SK-N-SH (cell line): ENCODE measurements around the gene CCRL2. TPM values are rescaled to one million over a fixed set of nuclear protein-coding genes. Genes with fewer than 3 reads are reported as not detected.

Experiments
- CTCF ChIA-PET: fragments of 300-600, 350-600 bp; formaldehyde crosslinking; extraction: SDS; loops from one replicate; lab custom pipeline; 2021; lab: Yijun Ruan, JAX
- POLR2A ChIA-PET: fragments of 350-600 bp; sonication (Branson Sonifier 250); formaldehyde crosslinking; extraction: SDS; loops from one replicate; lab custom pipeline; 2020; ENCODE audit warnings: antibody characterized with exemption, inconsistent platforms; lab: Yijun Ruan, JAX
- DNase-seq: peaks from one replicate; pipeline ENCODE4 v3.0.0; 2012
- H2AFZ ChIP-seq: fragments of 200-600 bp; sonication (generic); 2 replicates; pipeline ENCODE4 v1.8.1; 2016; ENCODE audit warnings: antibody characterized with exemption, mild to moderate bottlenecking, low read depth
- H3F3A ChIP-seq: fragments of 200-600 bp; sonication (generic); replicated peaks from 2 replicates; pipeline ENCODE3; 2016; ENCODE audit warnings: antibody characterized with exemption, mild to moderate bottlenecking; ENCODE audit not compliant: insufficient read depth
- H3K27ac ChIP-seq, 2 experiments: fragments of 200-500 bp in 1 of 2; fragments of 200-600 bp in 1 of 2; sonication (Bioruptor generic) in 1 of 2; sonication (generic), shearing (Covaris generic) in 1 of 2; 2 replicates each; pipeline versions ENCODE4 v1.5.1 to v1.6.1; 2014 to 2016; ENCODE audit warnings: low read depth in 2 of 2, inconsistent platforms in 1 of 2, low read length in 1 of 2, mild to moderate bottlenecking in 1 of 2, mixed read lengths in 1 of 2
- H3K27me3 ChIP-seq: fragments of 200-600 bp; sonication (generic), shearing (Covaris generic); 2 replicates; pipeline ENCODE4 v1.6.1; 2016; ENCODE audit warnings: mixed run types; ENCODE audit not compliant: insufficient read depth
- H3K36me3 ChIP-seq, 2 experiments: fragments of 200-500 bp in 1 of 2; fragments of 200-600 bp in 1 of 2; sonication (Bioruptor generic) in 1 of 2; sonication (generic) in 1 of 2; replicated peaks in 1 of 2; 2 replicates each; pipeline versions ENCODE3 to v1.5.1; 2014 to 2016; ENCODE audit warnings: low read length in 1 of 2, mild to moderate bottlenecking in 1 of 2; ENCODE audit not compliant: insufficient read depth in 2 of 2, control insufficient read depth in 1 of 2
- H3K4me1 ChIP-seq, 2 experiments: fragments of 200-500 bp in 1 of 2; fragments of 200-600 bp in 1 of 2; sonication (Bioruptor generic) in 1 of 2; sonication (generic), shearing (Covaris generic) in 1 of 2; 2 replicates each; pipeline versions ENCODE4 v1.5.1 to v1.6.1; 2014 to 2016; ENCODE audit warnings: low read depth in 1 of 2, low read length in 1 of 2, mixed run types in 1 of 2; ENCODE audit not compliant: insufficient read depth in 2 of 2, control insufficient read depth in 1 of 2
- H3K4me2 ChIP-seq: fragments of 200-600 bp; sonication (generic), shearing (Covaris generic); 2 replicates; pipeline ENCODE4 v1.6.1; 2017; ENCODE audit warnings: mixed run types
- H3K4me3 ChIP-seq, 2 experiments: fragments of 200-500 bp in 1 of 2; fragments of 200-600 bp in 1 of 2; sonication (Bioruptor generic) in 1 of 2; sonication (generic), shearing (Covaris generic) in 1 of 2; 2 replicates each; pipeline versions ENCODE4 v1.5.1 to v1.8.1; 2014 to 2016; ENCODE audit warnings: low read depth in 2 of 2, inconsistent platforms in 1 of 2, low read length in 1 of 2, mild to moderate bottlenecking in 1 of 2, mixed read lengths in 1 of 2, moderate library complexity in 1 of 2
- H3K79me2 ChIP-seq: fragments of 200-600 bp; sonication (generic); 2 replicates; pipeline ENCODE4 v1.8.1; 2017; ENCODE audit warnings: mild to moderate bottlenecking; ENCODE audit not compliant: insufficient read depth
- H3K9ac ChIP-seq: fragments of 200-600 bp; sonication (generic); 2 replicates; pipeline ENCODE4 v1.6.1; 2017; ENCODE audit warnings: mixed run types
- H3K9me2 ChIP-seq: fragments of 200-600 bp; sonication (generic); 2 replicates; pipeline ENCODE4 v1.6.1; 2017; ENCODE audit warnings: mixed run types
- H3K9me3 ChIP-seq: fragments of 200-600 bp; sonication (generic); 2 replicates; pipeline ENCODE4 v1.6.1; 2017; ENCODE audit warnings: mixed run types, mild to moderate bottlenecking, moderate library complexity
- H4K20me1 ChIP-seq: fragments of 200-600 bp; sonication (generic); 2 replicates; pipeline ENCODE4 v1.6.1; 2017; ENCODE audit warnings: mild to moderate bottlenecking, mixed run types; ENCODE audit not compliant: insufficient read depth
- ELF1 ChIP-seq: IDR thresholded peaks from 2 replicates; pipeline ENCODE4 v1.4.0; 2012
- EP300 ChIP-seq, 2 experiments: IDR thresholded peaks; 2 replicates each; pipeline versions ENCODE4 v1.4.0 to v1.6.1; 2012; ENCODE audit warnings: borderline replicate concordance in 1 of 2, low read depth in 1 of 2, low read length in 1 of 2
- FOSL2 ChIP-seq: IDR thresholded peaks from 2 replicates; pipeline ENCODE4 v1.4.0; 2012; ENCODE audit warnings: low read depth, mild to moderate bottlenecking, moderate library complexity, borderline replicate concordance
- FOXJ3 ChIP-seq: sonication (generic); formaldehyde crosslinking; IDR thresholded peaks from 2 replicates; pipeline ENCODE4 v1.5.1; 2020; ENCODE audit warnings: mild to moderate bottlenecking, missing genetic modification reagents
- GATA2 ChIP-seq: sonication (generic); formaldehyde crosslinking; IDR thresholded peaks from 2 replicates; pipeline ENCODE4 v1.5.0; 2020; ENCODE audit warnings: mild to moderate bottlenecking, missing genetic modification reagents
- JUND ChIP-seq: IDR thresholded peaks from 2 replicates; pipeline ENCODE4 v1.4.0; 2012
- NFIC ChIP-seq: IDR thresholded peaks from 2 replicates; pipeline ENCODE4 v1.4.0; 2012; ENCODE audit warnings: borderline replicate concordance
- RAD21 ChIP-seq: IDR thresholded peaks from 2 replicates; pipeline ENCODE4 v1.6.1; 2012; ENCODE audit warnings: mild to moderate bottlenecking, low read length
- RFX5 ChIP-seq: IDR thresholded peaks from 2 replicates; pipeline ENCODE4 v1.6.1; 2012; ENCODE audit warnings: mild to moderate bottlenecking, improper control_type of control experiment, low read length
- TCF12 ChIP-seq: IDR thresholded peaks from 2 replicates; pipeline ENCODE4 v1.4.0; 2012
- WGBS: methylation state at CpG from one replicate; pipeline ENCODE4 v1.1.6; 2017; ENCODE audit warnings: low lambda C conversion rate; 5-methylcytosine and 5-hydroxymethylcytosine counted together
- polyA plus RNA-seq, 3 experiments: library from polyadenylated mRNA; depleted of rRNA; stranded (reverse); fragments of >200 nt; gene quantifications; 2 replicates each; pipeline ENCODE4 v1.2.3, GENCODE V29; 2012
- TF ChIP-seq, protein P1 (sequence below): fragments of 150-350 bp; IDR thresholded peaks from 2 replicates; pipeline ENCODE4 v1.6.1; 2017; ENCODE audit warnings: antibody characterized with exemption, low read length, low read depth, borderline replicate concordance
- TF ChIP-seq, protein P2 (sequence below): IDR thresholded peaks from 2 replicates; pipeline ENCODE4 v1.6.1; 2012; ENCODE audit warnings: mild to moderate bottlenecking, low read depth, low read length, moderate library complexity
- TF ChIP-seq, protein P3 (sequence below): IDR thresholded peaks from 2 replicates; pipeline ENCODE4 v1.4.0; 2012; ENCODE audit warnings: low read depth
- TF ChIP-seq, protein P4 (sequence below): fragments of 200-600 bp; sonication (generic); IDR thresholded peaks from 2 replicates; pipeline ENCODE4 v1.6.1; 2017; ENCODE audit warnings: antibody characterized with exemption, mild to moderate bottlenecking, moderate library complexity

The CCRL2 gene
- polyA plus RNA-seq, 1 of the 3 experiments (the other 2 are of a cell fraction) = not detected

DNA sequence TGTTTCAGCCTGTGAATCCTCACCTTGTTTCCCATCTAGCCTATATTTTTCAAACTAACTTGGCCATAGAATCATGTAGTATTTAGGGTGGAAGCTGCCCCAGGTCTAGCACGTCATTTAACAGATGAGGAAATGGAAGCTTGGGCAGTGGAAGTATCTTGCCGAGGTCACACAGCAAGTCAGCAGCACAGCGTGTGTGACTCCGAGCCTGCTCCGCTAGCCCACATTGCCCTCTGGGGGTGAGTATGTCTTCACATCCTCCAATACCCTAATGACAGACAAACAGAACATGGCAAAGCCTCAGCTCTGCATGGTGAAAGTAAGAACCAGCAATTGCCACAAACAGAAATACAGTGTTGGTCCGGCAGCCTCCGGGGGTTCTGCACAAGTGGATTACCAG, 38.5 kb upstream of the CCRL2 start:
- peaks cover 3% of the 10 kb centered on the region for H3F3A ChIP-seq
- CTCF ChIA-PET = interaction anchor here (0.7 to 2.9 kb wide), 3 partner anchors 8 to 19 kb away, joined by 3 to 14 read pairs (median 4); no protein-coding TSS in a partner anchor
- POLR2A ChIA-PET = no interaction called here
- no peak overlapping the region for H3K4me3 ChIP-seq
- H3K27me3 ChIP-seq = peaks cover 28% of the 10 kb centered on the region
- 0 out of 2 replicates have a peak, but pooled peaks have one; percentile 12 for TF ChIP-seq RAD21
- TF ChIP-seq GATA2 (CRISPR knock-in tag) = no peak
- no peak overlapping the region for H3K9ac ChIP-seq
- no peaks in the 10 kb centered on the region for H4K20me1 ChIP-seq
- 5% methylated on average over 7 of the region's 7 CpGs for WGBS
- no peaks in the 10 kb centered on the region for H3K9me2 ChIP-seq
- H3K9me3 ChIP-seq = no peaks in the 10 kb centered on the region
- H3K27ac ChIP-seq = no peak overlapping the region
- no peaks in the 10 kb centered on the region for H3K36me3 ChIP-seq
- H2AFZ ChIP-seq = no peak overlapping the region
- H3K79me2 ChIP-seq = no peaks in the 10 kb centered on the region
- peak; percentile 14 for DNase-seq
- no peak overlapping the region for H3K4me2 ChIP-seq
- H3K4me1 ChIP-seq = no peaks in the 10 kb centered on the region

DNA sequence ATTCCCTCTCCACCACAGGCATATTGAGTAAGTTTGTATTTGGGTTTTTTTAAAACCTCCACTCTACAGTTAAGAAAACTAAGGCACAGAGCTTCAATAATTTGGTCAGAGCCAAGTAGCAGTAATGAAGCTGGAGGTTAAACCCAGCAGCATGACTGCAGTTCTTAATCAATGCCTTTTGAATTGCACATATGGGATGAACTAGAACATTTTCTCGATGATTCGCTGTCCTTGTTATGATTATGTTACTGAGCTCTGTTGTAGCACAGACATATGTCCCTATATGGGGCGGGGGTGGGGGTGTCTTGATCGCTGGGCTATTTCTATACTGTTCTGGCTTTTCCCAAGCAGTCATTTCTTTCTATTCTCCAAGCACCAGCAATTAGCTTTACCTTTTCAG, 37.9 kb upstream of the CCRL2 start:
- peaks cover 3% of the 10 kb centered on the region for H3F3A ChIP-seq
- H3K27ac ChIP-seq = no peak overlapping the region
- H3K27me3 ChIP-seq = peaks cover 33% of the 10 kb centered on the region
- TF ChIP-seq, protein P1, sequence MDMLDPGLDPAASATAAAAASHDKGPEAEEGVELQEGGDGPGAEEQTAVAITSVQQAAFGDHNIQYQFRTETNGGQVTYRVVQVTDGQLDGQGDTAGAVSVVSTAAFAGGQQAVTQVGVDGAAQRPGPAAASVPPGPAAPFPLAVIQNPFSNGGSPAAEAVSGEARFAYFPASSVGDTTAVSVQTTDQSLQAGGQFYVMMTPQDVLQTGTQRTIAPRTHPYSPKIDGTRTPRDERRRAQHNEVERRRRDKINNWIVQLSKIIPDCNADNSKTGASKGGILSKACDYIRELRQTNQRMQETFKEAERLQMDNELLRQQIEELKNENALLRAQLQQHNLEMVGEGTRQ = no peak
- TF ChIP-seq JUND (no peak), FOXJ3 (CRISPR knock-in tag) (no peak), RAD21 (no peak), NFIC (no peak), GATA2 (CRISPR knock-in tag) (no peak), TCF12 (no peak), FOSL2 (no peak), RFX5 (no peak), ELF1 (no peak), EP300 (IDR thresholded peaks at IDR 0.05; ENCODE audit: borderline replicate concordance in 1 of 2, low read depth in 1 of 2, low read length in 1 of 2) (no peak)
- TF ChIP-seq, protein P2, sequence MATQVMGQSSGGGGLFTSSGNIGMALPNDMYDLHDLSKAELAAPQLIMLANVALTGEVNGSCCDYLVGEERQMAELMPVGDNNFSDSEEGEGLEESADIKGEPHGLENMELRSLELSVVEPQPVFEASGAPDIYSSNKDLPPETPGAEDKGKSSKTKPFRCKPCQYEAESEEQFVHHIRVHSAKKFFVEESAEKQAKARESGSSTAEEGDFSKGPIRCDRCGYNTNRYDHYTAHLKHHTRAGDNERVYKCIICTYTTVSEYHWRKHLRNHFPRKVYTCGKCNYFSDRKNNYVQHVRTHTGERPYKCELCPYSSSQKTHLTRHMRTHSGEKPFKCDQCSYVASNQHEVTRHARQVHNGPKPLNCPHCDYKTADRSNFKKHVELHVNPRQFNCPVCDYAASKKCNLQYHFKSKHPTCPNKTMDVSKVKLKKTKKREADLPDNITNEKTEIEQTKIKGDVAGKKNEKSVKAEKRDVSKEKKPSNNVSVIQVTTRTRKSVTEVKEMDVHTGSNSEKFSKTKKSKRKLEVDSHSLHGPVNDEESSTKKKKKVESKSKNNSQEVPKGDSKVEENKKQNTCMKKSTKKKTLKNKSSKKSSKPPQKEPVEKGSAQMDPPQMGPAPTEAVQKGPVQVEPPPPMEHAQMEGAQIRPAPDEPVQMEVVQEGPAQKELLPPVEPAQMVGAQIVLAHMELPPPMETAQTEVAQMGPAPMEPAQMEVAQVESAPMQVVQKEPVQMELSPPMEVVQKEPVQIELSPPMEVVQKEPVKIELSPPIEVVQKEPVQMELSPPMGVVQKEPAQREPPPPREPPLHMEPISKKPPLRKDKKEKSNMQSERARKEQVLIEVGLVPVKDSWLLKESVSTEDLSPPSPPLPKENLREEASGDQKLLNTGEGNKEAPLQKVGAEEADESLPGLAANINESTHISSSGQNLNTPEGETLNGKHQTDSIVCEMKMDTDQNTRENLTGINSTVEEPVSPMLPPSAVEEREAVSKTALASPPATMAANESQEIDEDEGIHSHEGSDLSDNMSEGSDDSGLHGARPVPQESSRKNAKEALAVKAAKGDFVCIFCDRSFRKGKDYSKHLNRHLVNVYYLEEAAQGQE = no peak
- TF ChIP-seq, protein P3, sequence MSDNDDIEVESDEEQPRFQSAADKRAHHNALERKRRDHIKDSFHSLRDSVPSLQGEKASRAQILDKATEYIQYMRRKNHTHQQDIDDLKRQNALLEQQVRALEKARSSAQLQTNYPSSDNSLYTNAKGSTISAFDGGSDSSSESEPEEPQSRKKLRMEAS = no peak
- TF ChIP-seq, protein P4, sequence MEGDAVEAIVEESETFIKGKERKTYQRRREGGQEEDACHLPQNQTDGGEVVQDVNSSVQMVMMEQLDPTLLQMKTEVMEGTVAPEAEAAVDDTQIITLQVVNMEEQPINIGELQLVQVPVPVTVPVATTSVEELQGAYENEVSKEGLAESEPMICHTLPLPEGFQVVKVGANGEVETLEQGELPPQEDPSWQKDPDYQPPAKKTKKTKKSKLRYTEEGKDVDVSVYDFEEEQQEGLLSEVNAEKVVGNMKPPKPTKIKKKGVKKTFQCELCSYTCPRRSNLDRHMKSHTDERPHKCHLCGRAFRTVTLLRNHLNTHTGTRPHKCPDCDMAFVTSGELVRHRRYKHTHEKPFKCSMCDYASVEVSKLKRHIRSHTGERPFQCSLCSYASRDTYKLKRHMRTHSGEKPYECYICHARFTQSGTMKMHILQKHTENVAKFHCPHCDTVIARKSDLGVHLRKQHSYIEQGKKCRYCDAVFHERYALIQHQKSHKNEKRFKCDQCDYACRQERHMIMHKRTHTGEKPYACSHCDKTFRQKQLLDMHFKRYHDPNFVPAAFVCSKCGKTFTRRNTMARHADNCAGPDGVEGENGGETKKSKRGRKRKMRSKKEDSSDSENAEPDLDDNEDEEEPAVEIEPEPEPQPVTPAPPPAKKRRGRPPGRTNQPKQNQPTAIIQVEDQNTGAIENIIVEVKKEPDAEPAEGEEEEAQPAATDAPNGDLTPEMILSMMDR = no peak
- 0% methylated on average over 4 of the region's 4 CpGs for WGBS
- H3K4me3 ChIP-seq = no peak overlapping the region
- ChIA-PET POLR2A (no interaction called here), CTCF (interaction anchor here (0.7 to 2.9 kb wide), 6 partner anchors 9 to 291 kb away, joined by 3 to 14 read pairs (median 3); no protein-coding TSS in a partner anchor)
- no peaks in the 10 kb centered on the region for H3K4me1 ChIP-seq
- no peak overlapping the region for H3K4me2 ChIP-seq
- H3K9ac ChIP-seq = no peak overlapping the region
- no peaks in the 10 kb centered on the region for H3K9me2 ChIP-seq
- H3K79me2 ChIP-seq = no peaks in the 10 kb centered on the region
- no peaks in the 10 kb centered on the region for H3K9me3 ChIP-seq
- no peak for DNase-seq
- H4K20me1 ChIP-seq = no peaks in the 10 kb centered on the region
- H3K36me3 ChIP-seq = no peaks in the 10 kb centered on the region
- H2AFZ ChIP-seq = no peak overlapping the region
